ENCODE results near the gene WNT10A.
"Not testable (repeated sequence)": the region's sequence is repeated elsewhere in the genome, so short reads cannot be mapped to it uniquely, and the experiment has no call there.

GRCh38 chr2:218844334-218844733, 36.3 kb upstream of the WNT10A start:
- TF ChIP-seq CTCF, POLR2AphosphoS5, POLR2A (IDR thresholded peaks at IDR 0.05): not testable (repeated sequence)
